Measurements from ENCODE around the gene RNF10. TPM values are rescaled to one million over a fixed set of nuclear protein-coding genes. Genes with fewer than 3 reads are reported as not detected.
A peak's percentile ranks its signal among the peaks of the same experiment; 100 is the strongest.

Gene RNF10
- polyA plus RNA-seq, 3 donors from 2014 or later = 60.3 to 154 (median 66.5) TPM

- H3K27me3 Mint-ChIP-seq (ENCODE audit: low read depth in 3 of 3) = peaks cover 0 to 2% (median 1%) of the 10 kb centered on the region in 3 donors
- H3K4me3 Mint-ChIP-seq = no peak overlapping the region
- peaks cover 0 to 6% of the 10 kb centered on the region in 2 donors for H3K4me1 Mint-ChIP-seq
- no peaks in the 10 kb centered on the region for H3K9me3 Mint-ChIP-seq
- H3K36me3 Mint-ChIP-seq = peaks cover 17 to 51% (median 34%) of the 10 kb centered on the region in 3 donors
- H3K27ac Mint-ChIP-seq = no peak overlapping the region
- DNase-seq = no peak
Observed at GRCh38 chr12:120563495-120563894, 29.3 kb downstream of the RNF10 start.

GRCh38 chr12:120571299-120571698, 37.1 kb downstream of the RNF10 start:
- no peaks in the 10 kb centered on the region for H3K9me3 Mint-ChIP-seq

GRCh38 chr12:120573560-120573959, 39.4 kb downstream of the RNF10 start:
- no peak for DNase-seq
- Mint-ChIP-seq H3K27me3 (ENCODE audit: low read depth in 3 of 3) (peaks cover 0 to 3% (median 0%) of the 10 kb centered on the region in 3 donors), H3K27ac (peak overlapping the region in 1 of 6 donors; percentile 79), H3K36me3 (peaks cover 6 to 46% (median 23%) of the 10 kb centered on the region in 3 donors), H3K4me1 (peaks cover 0 to 6% of the 10 kb centered on the region in 2 donors), H3K9me3 (no peaks in the 10 kb centered on the region), H3K4me3 (no peak overlapping the region)

More at GRCh38 chr12:120571299-120571698, 37.1 kb downstream of the RNF10 start:
- DNase-seq = no peak
- Mint-ChIP-seq H3K36me3 (peaks cover 11 to 50% (median 28%) of the 10 kb centered on the region in 3 donors), H3K27ac (peak overlapping the region in 3 of 6 donors; percentile 7 to 31 (median 20)), H3K4me1 (peaks cover 0 to 6% of the 10 kb centered on the region in 2 donors), H3K4me3 (no peak overlapping the region), H3K27me3 (ENCODE audit: low read depth in 3 of 3) (peaks cover 0 to 1% (median 0%) of the 10 kb centered on the region in 3 donors)

GRCh38 chr12:120574106-120574505, 40.0 kb downstream of the RNF10 start:
- peaks cover 0 to 6% of the 10 kb centered on the region in 2 donors for H3K4me1 Mint-ChIP-seq
- H3K36me3 Mint-ChIP-seq = peaks cover 6 to 46% (median 23%) of the 10 kb centered on the region in 3 donors
- H3K27ac Mint-ChIP-seq = peak overlapping the region in 2 of 6 donors; percentile 74 to 79
- H3K27me3 Mint-ChIP-seq (ENCODE audit: low read depth in 3 of 3) = peaks cover 0 to 3% (median 0%) of the 10 kb centered on the region in 3 donors
- H3K9me3 Mint-ChIP-seq = no peaks in the 10 kb centered on the region
- no peak for DNase-seq
- H3K4me3 Mint-ChIP-seq = no peak overlapping the region

GRCh38 chr12:120579179-120579578, 45.0 kb downstream of the RNF10 start:
- Mint-ChIP-seq H3K4me3 (peak overlapping the region in 2 of 5 donors; percentile 4 to 51), H3K36me3 (peaks cover 0 to 11% (median 7%) of the 10 kb centered on the region in 3 donors), H3K4me1 (peaks cover 32 to 41% of the 10 kb centered on the region in 2 donors), H3K9me3 (no peaks in the 10 kb centered on the region), H3K27ac (peak overlapping the region in 2 of 6 donors; percentile 25 to 55), H3K27me3 (ENCODE audit: low read depth in 3 of 3) (peaks cover 10 to 20% (median 17%) of the 10 kb centered on the region in 3 donors)
- no peak for DNase-seq

GRCh38 chr12:120580787-120581723, 46.9 kb downstream of the RNF10 start, which contains the start of gene POP5:
POP5 (minus strand) TSS chr12:120581402; CDS start chr12:120581362, 40 bp downstream.
- no peaks in the 10 kb centered on the region for H3K9me3 Mint-ChIP-seq
- H3K27ac Mint-ChIP-seq = peak within 1 kb of the TSS; percentile 88 to 97 (median 94)
- peaks cover 15 to 22% (median 21%) of the 10 kb centered on the region in 3 donors for H3K27me3 Mint-ChIP-seq (ENCODE audit: low read depth in 3 of 3)
- peak within 1 kb of the TSS; percentile 97 to 99 (median 97) for H3K4me3 Mint-ChIP-seq
- H3K4me1 Mint-ChIP-seq = peaks cover 36 to 42% of the 10 kb centered on the region in 2 donors
- H3K36me3 Mint-ChIP-seq = peaks cover 0 to 5% (median under 1%) of the 10 kb centered on the region in 3 donors
- DNase-seq = peak; percentile 95 to 96 (median 95)

- Mint-ChIP-seq H3K4me3 (peak overlapping the region; percentile 97 to 99 (median 97)), H3K27me3 (ENCODE audit: low read depth in 3 of 3) (peaks cover 13 to 22% (median 21%) of the 10 kb centered on the region in 3 donors), H3K9me3 (no peaks in the 10 kb centered on the region), H3K27ac (peak overlapping the region; percentile 88 to 97 (median 94)), H3K36me3 (no peaks in the 10 kb centered on the region), H3K4me1 (peaks cover 36 to 42% of the 10 kb centered on the region in 2 donors)
- no peak for DNase-seq
Observed at GRCh38 chr12:120581998-120582397, 47.8 kb downstream of the RNF10 start.

GRCh38 chr12:120583478-120584030, 49.4 kb downstream of the RNF10 start:
- Mint-ChIP-seq H3K4me1 (peaks cover 36 to 42% of the 10 kb centered on the region in 2 donors), H3K27me3 (ENCODE audit: low read depth in 3 of 3) (peaks cover 13 to 22% (median 21%) of the 10 kb centered on the region in 3 donors), H3K27ac (peak overlapping the region in 4 of 6 donors; percentile 2 to 69 (median 50)), H3K36me3 (no peaks in the 10 kb centered on the region), H3K9me3 (no peaks in the 10 kb centered on the region), H3K4me3 (peak overlapping the region; percentile 71 to 80 (median 76))
- DNase-seq = peak; percentile 69 to 76 (median 75)

GRCh38 chr12:120584343-120585149, 50.4 kb downstream of the RNF10 start:
- DNase-seq = peak; percentile 26 to 43 (median 37)
- peak overlapping the region; percentile 55 to 80 (median 79) for H3K4me3 Mint-ChIP-seq
- H3K4me1 Mint-ChIP-seq = peaks cover 33 to 40% of the 10 kb centered on the region in 2 donors
- peaks cover 15 to 22% (median 21%) of the 10 kb centered on the region in 3 donors for H3K27me3 Mint-ChIP-seq (ENCODE audit: low read depth in 3 of 3)
- no peaks in the 10 kb centered on the region for H3K36me3 Mint-ChIP-seq
- no peaks in the 10 kb centered on the region for H3K9me3 Mint-ChIP-seq
- H3K27ac Mint-ChIP-seq = no peak overlapping the region

- DNase-seq = no peak
- Mint-ChIP-seq H3K4me1 (peaks cover 22 to 24% of the 10 kb centered on the region in 2 donors), H3K4me3 (peak overlapping the region in 1 of 5 donors; percentile 54), H3K27ac (no peak overlapping the region), H3K36me3 (no peaks in the 10 kb centered on the region), H3K27me3 (ENCODE audit: low read depth in 3 of 3) (peaks cover 15 to 19% (median 18%) of the 10 kb centered on the region in 3 donors), H3K9me3 (no peaks in the 10 kb centered on the region)
Observed at GRCh38 chr12:120586206-120586605, 52.0 kb downstream of the RNF10 start.

- H3K36me3 Mint-ChIP-seq = no peaks in the 10 kb centered on the region
- peaks cover 12 to 15% (median 12%) of the 10 kb centered on the region in 3 donors for H3K27me3 Mint-ChIP-seq (ENCODE audit: low read depth in 3 of 3)
- no peak overlapping the region for H3K27ac Mint-ChIP-seq
- H3K4me3 Mint-ChIP-seq = no peak overlapping the region
- peaks cover 16 to 17% of the 10 kb centered on the region in 2 donors for H3K4me1 Mint-ChIP-seq
- H3K9me3 Mint-ChIP-seq = peaks cover 0 to 1% (median 0%) of the 10 kb centered on the region in 6 donors
- DNase-seq = no peak
Observed at GRCh38 chr12:120586860-120587259, 52.7 kb downstream of the RNF10 start.

- Mint-ChIP-seq H3K27me3 (ENCODE audit: low read depth in 3 of 3) (peaks cover 7 to 11% (median 9%) of the 10 kb centered on the region in 3 donors), H3K9me3 (peaks cover 0 to 1% (median 0%) of the 10 kb centered on the region in 6 donors), H3K4me1 (peaks cover 9 to 10% of the 10 kb centered on the region in 2 donors), H3K27ac (no peak overlapping the region), H3K36me3 (no peaks in the 10 kb centered on the region), H3K4me3 (no peak overlapping the region)
- DNase-seq = no peak
Observed at GRCh38 chr12:120588371-120588770, 54.2 kb downstream of the RNF10 start.

Measured in immature natural killer cell (primary cell).